ENCODE results near the gene GLT8D2.
"Not testable (repeated sequence)": the region's sequence is repeated elsewhere in the genome, so short reads cannot be mapped to it uniquely, and the experiment has no call there.

DNA sequence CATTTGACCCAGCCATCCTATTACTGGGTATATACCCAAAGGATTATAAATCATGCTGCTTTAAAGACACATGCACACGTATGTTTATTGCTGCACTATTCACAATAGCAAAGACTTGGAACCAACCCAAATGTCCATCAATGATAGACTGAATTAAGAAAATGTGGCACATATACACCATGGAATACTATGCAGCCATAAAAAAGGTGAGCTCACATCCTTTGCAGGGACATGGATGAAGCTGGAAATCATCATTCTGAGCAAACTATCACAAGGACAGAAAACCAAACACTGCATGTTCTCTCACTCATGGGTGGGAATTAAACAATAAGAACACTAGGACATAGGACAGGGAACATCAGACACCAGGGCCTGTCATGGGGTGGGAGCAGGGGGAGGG lies 10.2 kb downstream of the GLT8D2 start:
- TF ChIP-seq, protein P1, sequence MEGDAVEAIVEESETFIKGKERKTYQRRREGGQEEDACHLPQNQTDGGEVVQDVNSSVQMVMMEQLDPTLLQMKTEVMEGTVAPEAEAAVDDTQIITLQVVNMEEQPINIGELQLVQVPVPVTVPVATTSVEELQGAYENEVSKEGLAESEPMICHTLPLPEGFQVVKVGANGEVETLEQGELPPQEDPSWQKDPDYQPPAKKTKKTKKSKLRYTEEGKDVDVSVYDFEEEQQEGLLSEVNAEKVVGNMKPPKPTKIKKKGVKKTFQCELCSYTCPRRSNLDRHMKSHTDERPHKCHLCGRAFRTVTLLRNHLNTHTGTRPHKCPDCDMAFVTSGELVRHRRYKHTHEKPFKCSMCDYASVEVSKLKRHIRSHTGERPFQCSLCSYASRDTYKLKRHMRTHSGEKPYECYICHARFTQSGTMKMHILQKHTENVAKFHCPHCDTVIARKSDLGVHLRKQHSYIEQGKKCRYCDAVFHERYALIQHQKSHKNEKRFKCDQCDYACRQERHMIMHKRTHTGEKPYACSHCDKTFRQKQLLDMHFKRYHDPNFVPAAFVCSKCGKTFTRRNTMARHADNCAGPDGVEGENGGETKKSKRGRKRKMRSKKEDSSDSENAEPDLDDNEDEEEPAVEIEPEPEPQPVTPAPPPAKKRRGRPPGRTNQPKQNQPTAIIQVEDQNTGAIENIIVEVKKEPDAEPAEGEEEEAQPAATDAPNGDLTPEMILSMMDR (conservative IDR thresholded peaks at IDR 0.05), result not testable (repeated sequence)
- TF ChIP-seq ZFX (IDR thresholded peaks at IDR 0.05), result not testable (repeated sequence)
